ENCODE results near the gene DSP. TPM values are rescaled to one million over a fixed set of nuclear protein-coding genes. Genes with fewer than 3 reads are reported as not detected.

The DSP gene
- polyA plus RNA-seq, 3 donors = 85.6 to 99.5 (median 90.2) TPM

GRCh38 chr6:7529141-7529540 is 12.3 kb upstream of the DSP start:
- DNase-seq (ENCODE audit: extremely low read depth in 1 of 11, low read depth in 9 of 11, low spot score in 4 of 11) = no peak

GRCh38 chr6:7532232-7532631 is 9.2 kb upstream of the DSP start:
- DNase-seq (ENCODE audit: extremely low read depth in 1 of 11, low read depth in 9 of 11, low spot score in 4 of 11) = peak in 4 of 11 donors; percentile 53 to 75 (median 62)

- no peak for DNase-seq (ENCODE audit: extremely low read depth in 1 of 11, low read depth in 9 of 11, low spot score in 4 of 11)
Observed at GRCh38 chr6:7532821-7533220, 8.7 kb upstream of the DSP start.

- DNase-seq (ENCODE audit: extremely low read depth in 1 of 11, low read depth in 9 of 11, low spot score in 4 of 11) = no peak
Observed at GRCh38 chr6:7534192-7534591, 7.3 kb upstream of the DSP start.

- no peak for DNase-seq (ENCODE audit: extremely low read depth in 1 of 11, low read depth in 9 of 11, low spot score in 4 of 11)
Observed at GRCh38 chr6:7535498-7535897, 6.0 kb upstream of the DSP start.

GRCh38 chr6:7537565-7538174 is 3.8 kb upstream of the DSP start:
- no peak for DNase-seq (ENCODE audit: extremely low read depth in 1 of 11, low read depth in 9 of 11, low spot score in 4 of 11)

GRCh38 chr6:7538484-7538883 is 3.0 kb upstream of the DSP start:
- no peak for DNase-seq (ENCODE audit: extremely low read depth in 1 of 11, low read depth in 9 of 11, low spot score in 4 of 11)

GRCh38 chr6:7540595-7540994 is 876 bp upstream of the DSP start:
- peak in 3 of 11 donors; percentile 24 to 51 (median 25) for DNase-seq (ENCODE audit: extremely low read depth in 1 of 11, low read depth in 9 of 11, low spot score in 4 of 11)

- peak in 1 of 11 donors; percentile 35 for DNase-seq (ENCODE audit: extremely low read depth in 1 of 11, low read depth in 9 of 11, low spot score in 4 of 11)
Observed at GRCh38 chr6:7542065-7542873, 798 bp downstream of the DSP start.

GRCh38 chr6:7542874-7543624 is 1.6 kb downstream of the DSP start:
- peak in 5 of 11 donors; percentile 35 to 75 (median 56) for DNase-seq (ENCODE audit: extremely low read depth in 1 of 11, low read depth in 9 of 11, low spot score in 4 of 11)

- peak in 1 of 11 donors; percentile 24 for DNase-seq (ENCODE audit: extremely low read depth in 1 of 11, low read depth in 9 of 11, low spot score in 4 of 11)
Observed at GRCh38 chr6:7543789-7544424, 2.4 kb downstream of the DSP start.

- no peak for DNase-seq (ENCODE audit: extremely low read depth in 1 of 11, low read depth in 9 of 11, low spot score in 4 of 11)
Observed at GRCh38 chr6:7544597-7544996, 3.1 kb downstream of the DSP start.

- no peak for DNase-seq (ENCODE audit: extremely low read depth in 1 of 11, low read depth in 9 of 11, low spot score in 4 of 11)
Observed at GRCh38 chr6:7545316-7546019, 4.0 kb downstream of the DSP start.

GRCh38 chr6:7546020-7546369 is 4.5 kb downstream of the DSP start:
- no peak for DNase-seq (ENCODE audit: extremely low read depth in 1 of 11, low read depth in 9 of 11, low spot score in 4 of 11)

- DNase-seq (ENCODE audit: extremely low read depth in 1 of 11, low read depth in 9 of 11, low spot score in 4 of 11) = no peak
Observed at GRCh38 chr6:7546383-7546782, 4.9 kb downstream of the DSP start.

- no peak for DNase-seq (ENCODE audit: extremely low read depth in 1 of 11, low read depth in 9 of 11, low spot score in 4 of 11)
Observed at GRCh38 chr6:7546896-7547295, 5.4 kb downstream of the DSP start.

- no peak for DNase-seq (ENCODE audit: extremely low read depth in 1 of 11, low read depth in 9 of 11, low spot score in 4 of 11)
Observed at GRCh38 chr6:7547315-7547714, 5.8 kb downstream of the DSP start.

GRCh38 chr6:7550433-7550801 is 8.9 kb downstream of the DSP start:
- DNase-seq (ENCODE audit: extremely low read depth in 1 of 11, low read depth in 9 of 11, low spot score in 4 of 11) = no peak
